T-helper 1 cell treated with Interleukin-12 subunit alpha and Interleukin-12 subunit beta and Interleukin-4 antibody, amounts not matched to agents 30 μg/mL and 1 μg/mL, for 36 hours (primary cell): ENCODE data around the gene EVL.
"Not testable (repeated sequence)": the region's sequence is repeated elsewhere in the genome, so short reads cannot be mapped to it uniquely, and the experiment has no call there.

Source experiments
- H3K27ac Mint-ChIP-seq: one replicate; pipeline ENCODE4 v1.8.0; 2021; ENCODE audit warnings: mild to moderate bottlenecking, mixed read lengths
- H3K27me3 Mint-ChIP-seq: one replicate; pipeline ENCODE4 v1.8.0; 2021; ENCODE audit warnings: low read depth, mixed read lengths
- H3K36me3 Mint-ChIP-seq: one replicate; pipeline ENCODE4 v1.8.0; 2021; ENCODE audit warnings: low read depth, mixed read lengths
- H3K4me1 Mint-ChIP-seq: one replicate; pipeline ENCODE4 v1.8.0; 2021; ENCODE audit warnings: low read depth, mixed read lengths
- H3K4me3 Mint-ChIP-seq: one replicate; pipeline ENCODE4 v1.8.0; 2021; ENCODE audit warnings: mild to moderate bottlenecking, moderate library complexity, mixed read lengths
- H3K9me3 Mint-ChIP-seq: one replicate; pipeline ENCODE4 v1.8.0; 2021; ENCODE audit warnings: mixed read lengths

The EVL gene

GRCh38 chr14:100065111-100065871, at the start of gene EVL:
EVL (plus strand) TSS chr14:100065422; CDS start chr14:100065501, 79 bp downstream.
- Mint-ChIP-seq H3K4me1 (peaks cover 54% of the 10 kb centered on the region), H3K36me3 (peaks cover 39% of the 10 kb centered on the region), H3K27me3 (no peaks in the 10 kb centered on the region), H3K27ac (peak within 1 kb of the TSS; percentile 97), H3K9me3 (no peaks in the 10 kb centered on the region), H3K4me3 (peak within 1 kb of the TSS; percentile 93)

- Mint-ChIP-seq H3K27me3 (no peaks in the 10 kb centered on the region), H3K4me1 (no peaks in the 10 kb centered on the region), H3K4me3 (no peak overlapping the region), H3K9me3 (no peaks in the 10 kb centered on the region), H3K36me3 (no peaks in the 10 kb centered on the region), H3K27ac (no peak overlapping the region)
These were observed 47.7 kb upstream of the EVL start for GRCh38 chr14:100017553-100017952.

DNA sequence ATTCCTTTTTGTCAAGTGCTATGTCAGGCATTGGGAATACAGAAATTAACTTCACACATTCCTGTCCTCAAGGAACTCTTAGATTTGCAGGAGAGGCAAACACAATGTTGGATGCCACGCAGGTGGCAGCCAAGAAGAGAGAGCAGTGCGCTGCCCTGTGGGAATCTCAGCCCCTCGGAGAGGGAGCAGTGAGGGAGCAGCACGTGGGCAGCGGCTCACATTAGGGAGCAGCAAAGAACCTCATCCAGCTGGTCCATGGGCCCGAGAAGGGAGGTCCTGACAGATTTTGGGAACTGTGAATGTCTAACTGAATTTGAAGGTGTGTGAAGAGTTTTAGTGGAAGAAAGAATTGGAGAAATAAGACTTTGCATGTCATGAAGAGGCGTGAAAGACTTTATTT, 47.2 kb upstream of the EVL start:
- H3K27me3 Mint-ChIP-seq: no peaks in the 10 kb centered on the region
- no peak overlapping the region for H3K27ac Mint-ChIP-seq
- H3K4me1 Mint-ChIP-seq: no peaks in the 10 kb centered on the region
- H3K36me3 Mint-ChIP-seq: no peaks in the 10 kb centered on the region
- no peaks in the 10 kb centered on the region for H3K9me3 Mint-ChIP-seq
- no peak overlapping the region for H3K4me3 Mint-ChIP-seq

DNA sequence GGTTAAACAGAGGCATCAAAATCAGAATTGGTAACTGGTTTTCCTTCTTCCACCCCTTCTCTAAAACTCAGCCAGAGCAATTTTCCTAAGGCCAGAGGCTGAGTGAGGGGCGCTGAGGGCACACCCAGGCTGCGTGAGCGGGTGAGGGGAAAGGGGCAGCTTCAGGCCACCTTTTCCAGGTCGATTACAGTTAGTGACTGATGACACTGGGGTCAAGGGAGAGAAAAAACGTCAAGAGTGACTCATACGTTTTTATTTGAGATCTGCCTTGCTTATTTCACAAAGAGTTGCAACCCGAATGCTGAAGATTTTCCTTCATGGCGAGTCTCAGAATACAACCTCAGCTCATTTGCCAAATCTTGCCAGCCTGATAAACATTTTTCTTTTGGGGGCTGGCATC, 46.7 kb upstream of the EVL start:
- Mint-ChIP-seq H3K27me3 (no peaks in the 10 kb centered on the region), H3K36me3 (no peaks in the 10 kb centered on the region), H3K9me3 (no peaks in the 10 kb centered on the region), H3K4me1 (no peaks in the 10 kb centered on the region), H3K4me3 (no peak overlapping the region), H3K27ac (no peak overlapping the region)

GRCh38 chr14:100019156-100019744, 46.0 kb upstream of the EVL start:
- Mint-ChIP-seq H3K27ac (no peak overlapping the region), H3K9me3 (no peaks in the 10 kb centered on the region), H3K4me3 (no peak overlapping the region), H3K27me3 (no peaks in the 10 kb centered on the region), H3K4me1 (no peaks in the 10 kb centered on the region), H3K36me3 (no peaks in the 10 kb centered on the region)

DNA sequence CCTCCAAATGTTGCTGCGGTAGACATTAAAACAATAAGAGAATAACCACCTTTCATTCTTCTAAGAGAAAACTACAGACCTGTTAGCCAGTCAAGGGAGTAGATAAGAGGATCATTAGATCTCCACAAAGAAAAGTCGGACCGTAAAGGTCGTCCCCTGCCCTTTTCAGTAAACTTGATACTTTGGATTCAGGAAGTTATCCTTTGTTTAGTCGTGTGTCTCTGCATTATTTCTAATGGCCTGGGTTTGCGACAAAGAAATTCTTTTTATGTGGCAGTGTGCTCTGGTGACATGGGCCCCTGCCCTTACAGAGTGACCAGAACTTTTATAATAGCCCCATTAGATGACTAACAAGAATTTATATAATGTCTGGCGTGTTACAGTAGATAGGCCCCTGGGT, 44.6 kb upstream of the EVL start:
- H3K9me3 Mint-ChIP-seq: no peaks in the 10 kb centered on the region
- no peaks in the 10 kb centered on the region for H3K27me3 Mint-ChIP-seq
- H3K4me1 Mint-ChIP-seq: peaks cover 8% of the 10 kb centered on the region
- H3K36me3 Mint-ChIP-seq: no peaks in the 10 kb centered on the region
- no peak overlapping the region for H3K27ac Mint-ChIP-seq
- no peak overlapping the region for H3K4me3 Mint-ChIP-seq

- no peaks in the 10 kb centered on the region for H3K9me3 Mint-ChIP-seq
- no peaks in the 10 kb centered on the region for H3K27me3 Mint-ChIP-seq
- H3K4me1 Mint-ChIP-seq: peaks cover 8% of the 10 kb centered on the region
- H3K27ac Mint-ChIP-seq: no peak overlapping the region
- H3K36me3 Mint-ChIP-seq: no peaks in the 10 kb centered on the region
- H3K4me3 Mint-ChIP-seq: no peak overlapping the region
These were observed 42.3 kb upstream of the EVL start for GRCh38 chr14:100022772-100023451.

DNA sequence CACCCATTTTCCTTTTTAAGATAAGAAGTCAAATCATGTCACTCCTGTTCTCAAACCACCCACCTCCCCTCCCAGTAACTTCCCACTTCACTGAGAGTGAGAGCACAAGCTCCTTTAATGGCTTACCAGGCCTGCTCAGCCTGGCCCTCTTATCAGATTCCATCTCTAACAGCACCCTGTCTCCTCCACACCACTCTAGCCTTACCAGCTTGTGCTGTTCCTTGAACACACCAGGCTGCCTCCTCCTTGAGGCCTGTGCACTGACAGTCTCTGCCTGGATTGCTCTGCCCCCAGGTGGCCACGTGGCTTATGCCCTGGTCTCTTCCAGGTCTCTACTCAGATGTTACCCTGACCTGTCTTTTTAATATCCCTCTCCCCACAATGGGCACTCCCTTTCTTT, 40.1 kb upstream of the EVL start:
- no peaks in the 10 kb centered on the region for H3K27me3 Mint-ChIP-seq
- peaks cover 8% of the 10 kb centered on the region for H3K4me1 Mint-ChIP-seq
- no peak overlapping the region for H3K4me3 Mint-ChIP-seq
- no peaks in the 10 kb centered on the region for H3K36me3 Mint-ChIP-seq
- H3K27ac Mint-ChIP-seq: no peak overlapping the region
- H3K9me3 Mint-ChIP-seq: no peaks in the 10 kb centered on the region

GRCh38 chr14:100027771-100028490, 37.3 kb upstream of the EVL start:
- Mint-ChIP-seq H3K4me1 (peaks cover 11% of the 10 kb centered on the region), H3K4me3 (no peak overlapping the region), H3K27ac (no peak overlapping the region), H3K9me3 (no peaks in the 10 kb centered on the region), H3K36me3 (peaks cover 10% of the 10 kb centered on the region), H3K27me3 (no peaks in the 10 kb centered on the region)

DNA sequence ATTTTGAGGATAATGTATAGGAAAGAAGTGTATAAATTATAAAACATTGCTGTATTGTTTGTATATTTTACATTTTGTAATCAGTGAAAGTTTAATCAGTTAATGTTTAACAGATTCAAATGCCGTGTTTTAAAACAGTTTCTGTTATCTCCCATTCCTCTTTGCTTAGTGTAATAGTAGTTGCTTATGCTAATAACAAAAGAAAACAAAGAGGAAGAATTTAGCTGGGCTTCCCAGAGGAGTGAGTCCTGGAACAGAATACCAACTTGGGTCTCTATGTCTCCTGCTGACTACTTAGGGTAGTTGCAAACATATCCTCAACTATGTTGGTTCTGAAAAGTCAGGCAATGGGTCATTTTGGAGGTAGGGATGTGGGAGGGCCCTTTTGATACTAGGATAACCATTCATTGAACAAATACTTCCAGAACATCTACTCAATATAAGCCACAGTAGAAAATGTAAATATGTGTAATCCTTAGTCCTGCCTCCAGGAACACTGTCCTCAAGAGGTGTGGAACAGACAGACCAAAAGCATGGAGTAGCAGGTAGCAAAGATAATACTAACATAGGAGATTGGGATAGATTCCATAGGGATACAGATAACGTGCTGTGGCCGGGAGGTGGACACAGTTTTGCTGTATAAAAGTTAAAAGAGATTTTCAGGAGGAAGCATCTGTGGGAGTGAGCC, 36.1 kb upstream of the EVL start:
- Mint-ChIP-seq H3K4me1 (peaks cover 11% of the 10 kb centered on the region), H3K9me3 (no peaks in the 10 kb centered on the region), H3K27ac (no peak overlapping the region), H3K36me3 (peaks cover 10% of the 10 kb centered on the region), H3K4me3 (no peak overlapping the region), H3K27me3 (no peaks in the 10 kb centered on the region)

DNA sequence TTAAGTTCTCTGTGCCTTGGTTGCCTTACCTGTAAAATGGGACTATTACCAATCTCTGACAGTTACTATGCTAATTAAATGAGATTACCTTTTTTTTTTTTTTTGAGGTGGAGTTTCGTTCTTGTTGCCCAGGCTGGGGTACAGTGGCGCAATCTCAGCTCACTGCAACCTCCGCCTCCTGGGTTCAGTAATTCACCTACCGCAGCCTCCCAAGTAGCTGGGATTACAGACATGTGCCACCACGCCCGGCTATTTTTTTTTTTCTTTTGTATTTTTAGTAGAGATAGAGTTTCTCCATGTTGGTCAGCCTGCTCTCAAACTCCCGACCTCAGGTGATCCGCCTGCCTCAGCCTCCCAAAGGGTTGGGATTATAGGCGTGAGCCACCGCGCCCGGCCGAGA, 35.2 kb upstream of the EVL start:
- H3K27me3 Mint-ChIP-seq, H3K36me3 Mint-ChIP-seq, H3K4me3 Mint-ChIP-seq, H3K27ac Mint-ChIP-seq, H3K9me3 Mint-ChIP-seq, H3K4me1 Mint-ChIP-seq: not testable (repeated sequence)

DNA sequence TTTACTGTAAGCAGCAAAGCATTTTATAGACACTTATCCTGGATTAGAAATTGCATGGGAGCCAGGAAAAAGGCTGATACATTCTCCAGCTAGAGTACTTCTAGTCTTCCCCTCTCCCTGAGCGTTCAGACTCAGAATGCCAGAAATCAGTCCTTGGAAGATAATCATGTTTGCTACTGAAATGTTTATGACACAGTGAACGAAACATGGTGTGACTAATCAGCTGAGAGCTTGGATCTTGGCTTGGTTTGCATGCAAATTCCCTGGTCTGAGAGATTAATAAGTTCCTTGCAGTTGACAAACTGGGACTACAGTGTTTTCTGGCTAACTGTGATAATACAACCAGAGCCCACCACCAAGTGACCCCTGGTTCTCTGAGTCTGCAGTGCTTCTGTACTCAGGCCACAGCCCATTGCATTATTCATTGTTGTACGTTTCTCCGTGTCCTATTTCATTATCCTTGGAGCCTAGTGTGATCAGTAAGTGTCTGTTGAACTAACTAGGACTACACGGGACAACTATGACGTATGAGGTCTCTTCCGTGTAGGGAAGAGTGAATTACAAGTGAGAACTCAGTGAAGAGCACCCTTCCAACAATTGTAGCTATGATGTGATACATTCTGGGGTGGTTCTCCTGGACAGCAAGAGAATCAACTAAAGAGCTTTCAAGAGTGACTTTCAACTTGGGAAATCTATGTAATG, 34.6 kb upstream of the EVL start:
- Mint-ChIP-seq H3K36me3 (peaks cover 10% of the 10 kb centered on the region), H3K27me3 (no peaks in the 10 kb centered on the region), H3K9me3 (no peaks in the 10 kb centered on the region), H3K27ac (no peak overlapping the region), H3K4me3 (no peak overlapping the region), H3K4me1 (peaks cover 4% of the 10 kb centered on the region)

- no peak overlapping the region for H3K4me3 Mint-ChIP-seq
- no peaks in the 10 kb centered on the region for H3K27me3 Mint-ChIP-seq
- H3K36me3 Mint-ChIP-seq: peaks cover 10% of the 10 kb centered on the region
- no peaks in the 10 kb centered on the region for H3K9me3 Mint-ChIP-seq
- no peak overlapping the region for H3K27ac Mint-ChIP-seq
- H3K4me1 Mint-ChIP-seq: peaks cover 4% of the 10 kb centered on the region
These were observed 33.5 kb upstream of the EVL start for GRCh38 chr14:100031506-100032281.
